Lower leg skin (tissue), 3 donors: Measurements from ENCODE around the gene S100A16.

Experiments
- POLR2A ChIP-seq, 2 donors: fragments of 450-650 bp; IDR thresholded peaks; one replicate each; pipeline ENCODE4 v1.6.1; 2016 to 2017; ENCODE audit warnings: antibody characterized with exemption in 2 of 2, mild to moderate bottlenecking in 1 of 2, moderate library complexity in 1 of 2
- TF ChIP-seq, protein P1 (sequence below), 3 donors: fragments of 450-650 bp; IDR thresholded peaks; one replicate each; pipeline ENCODE4 v1.5.1; 2016; ENCODE audit warnings: antibody characterized with exemption in 3 of 3, mild to moderate bottlenecking in 3 of 3, moderate library complexity in 2 of 3

DNA sequence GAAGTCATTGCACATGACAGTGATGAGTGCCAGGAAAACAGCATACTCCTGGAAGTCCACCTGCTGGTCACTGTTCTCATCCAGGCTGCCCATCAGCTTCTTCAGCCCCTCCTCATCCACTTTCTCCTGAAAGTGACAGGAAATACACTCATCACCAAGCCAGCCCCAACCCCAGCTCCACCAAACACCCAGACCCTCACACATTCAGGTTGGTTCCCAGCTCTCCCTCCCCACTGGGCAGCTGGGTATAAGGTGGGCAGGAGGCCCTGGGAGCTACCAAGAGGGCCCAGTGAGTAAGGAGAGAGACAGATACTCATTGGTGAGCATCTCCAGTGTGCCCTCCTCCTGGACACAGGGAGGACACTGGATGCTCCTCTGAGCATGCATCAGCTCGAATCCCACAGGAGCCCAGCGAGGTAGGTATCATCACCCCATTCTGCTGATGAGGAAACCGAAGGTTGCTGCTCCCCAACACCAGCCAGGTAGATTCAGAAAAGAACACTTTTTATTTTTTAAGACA, 51.4 kb downstream of the S100A16 start:
- TF ChIP-seq, protein P1, sequence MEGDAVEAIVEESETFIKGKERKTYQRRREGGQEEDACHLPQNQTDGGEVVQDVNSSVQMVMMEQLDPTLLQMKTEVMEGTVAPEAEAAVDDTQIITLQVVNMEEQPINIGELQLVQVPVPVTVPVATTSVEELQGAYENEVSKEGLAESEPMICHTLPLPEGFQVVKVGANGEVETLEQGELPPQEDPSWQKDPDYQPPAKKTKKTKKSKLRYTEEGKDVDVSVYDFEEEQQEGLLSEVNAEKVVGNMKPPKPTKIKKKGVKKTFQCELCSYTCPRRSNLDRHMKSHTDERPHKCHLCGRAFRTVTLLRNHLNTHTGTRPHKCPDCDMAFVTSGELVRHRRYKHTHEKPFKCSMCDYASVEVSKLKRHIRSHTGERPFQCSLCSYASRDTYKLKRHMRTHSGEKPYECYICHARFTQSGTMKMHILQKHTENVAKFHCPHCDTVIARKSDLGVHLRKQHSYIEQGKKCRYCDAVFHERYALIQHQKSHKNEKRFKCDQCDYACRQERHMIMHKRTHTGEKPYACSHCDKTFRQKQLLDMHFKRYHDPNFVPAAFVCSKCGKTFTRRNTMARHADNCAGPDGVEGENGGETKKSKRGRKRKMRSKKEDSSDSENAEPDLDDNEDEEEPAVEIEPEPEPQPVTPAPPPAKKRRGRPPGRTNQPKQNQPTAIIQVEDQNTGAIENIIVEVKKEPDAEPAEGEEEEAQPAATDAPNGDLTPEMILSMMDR (IDR thresholded peaks at IDR 0.05), result no peak
- no peak for TF ChIP-seq POLR2A (IDR thresholded peaks at IDR 0.05)
